A549 (cell line): ENCODE data around the gene CDC45.

Source experiments
- CHD2 ChIP-seq: fragments of 150-350 bp; IDR thresholded peaks from 2 replicates; pipeline ENCODE4 v1.6.1; 2014; ENCODE audit warnings: low read length; ENCODE audit not compliant: partially characterized antibody
- CHD4 ChIP-seq: fragments of 200-600 bp; sonication (generic); IDR thresholded peaks from 2 replicates; pipeline ENCODE4 v1.6.1; 2016; ENCODE audit warnings: antibody characterized with exemption, mild to moderate bottlenecking, borderline replicate concordance
- CTCF ChIP-seq: fragments of >200 bp; sonication (Bioruptor Twin); formaldehyde crosslinking; IDR thresholded peaks from 3 replicates; pipeline ENCODE4 v1.5.1; 2016
- FOSL2 ChIP-seq, 2 experiments: fragments of 450-650 bp in 1 of 2; fragments of >200 bp in 1 of 2; sonication (Bioruptor Twin) in 1 of 2; formaldehyde crosslinking; IDR thresholded peaks; 2 replicates each; pipeline versions ENCODE4 v1.5.0 to v1.6.1; 2016 to 2020; ENCODE audit warnings: mild to moderate bottlenecking in 1 of 2, moderate library complexity in 1 of 2
- HDAC2 ChIP-seq: fragments of 200-600 bp; sonication (generic); IDR thresholded peaks from 2 replicates; pipeline ENCODE4 v1.6.1; 2016
- HMGXB4 ChIP-seq: fragments of 250-450 bp; sonication (Bioruptor Pico); IDR thresholded peaks from 2 replicates; pipeline ENCODE4 v1.5.0; 2021; ENCODE audit warnings: mild to moderate bottlenecking, moderate library complexity, borderline replicate concordance
- MAX ChIP-seq: IDR thresholded peaks from 2 replicates; pipeline ENCODE4 v1.6.1; 2012
- POLR2A ChIP-seq: IDR thresholded peaks from 2 replicates; pipeline ENCODE4 v1.6.1; 2012; ENCODE audit warnings: mild to moderate bottlenecking, low read length
- RAD21 ChIP-seq, 2 experiments: fragments of >200 bp in 1 of 2; sonication (Bioruptor Twin) in 1 of 2; formaldehyde crosslinking in 1 of 2; IDR thresholded peaks in 1 of 2; conservative IDR thresholded peaks in 1 of 2; 2 replicates in 1 of 2; 3 replicates in 1 of 2; pipeline ENCODE4 v1.6.1; 2012 to 2018; ENCODE audit warnings: inconsistent platforms in 1 of 2
- REST ChIP-seq: fragments of 200-600 bp; sonication (generic); IDR thresholded peaks from 2 replicates; pipeline ENCODE4 v1.6.1; 2016; ENCODE audit warnings: antibody characterized with exemption, mild to moderate bottlenecking, moderate library complexity
- SREBF2 ChIP-seq: fragments of 450-650 bp; IDR thresholded peaks from 2 replicates; pipeline ENCODE4 v1.6.1; 2014; ENCODE audit warnings: mild to moderate bottlenecking, moderate library complexity
- USF2 ChIP-seq: fragments of 450-650 bp; IDR thresholded peaks from 2 replicates; pipeline ENCODE4 v1.6.1; 2014; ENCODE audit warnings: antibody characterized with exemption
- ZNF302 ChIP-seq: fragments of 250-450 bp; sonication (Bioruptor Pico); IDR thresholded peaks from 2 replicates; pipeline ENCODE4 v1.9.0; 2021; ENCODE audit warnings: inconsistent platforms, mild to moderate bottlenecking, moderate library complexity

GRCh38 chr22:19516378-19517170 is 36.9 kb downstream of the CDC45 start:
- TF ChIP-seq CTCF (no peak), USF2 (no peak), POLR2A (no peak), REST (no peak), ZNF302 (CRISPR knock-in tag) (no peak), SREBF2 (no peak), RAD21 (conservative IDR thresholded peaks at IDR 0.05 in 1 of 2, IDR thresholded peaks at IDR 0.05 in 1 of 2) (no peak), CHD4 (no peak), CHD2 (no peak), HDAC2 (no peak), HMGXB4 (CRISPR knock-in tag) (no peak), MAX (no peak), FOSL2 (IDR thresholded peaks at IDR 0.05) (no peak), FOSL2 (CRISPR knock-in tag; IDR thresholded peaks at IDR 0.05) (no peak)
